GM12878 (cell line): Measurements from ENCODE around the gene NUFIP1. TPM values are rescaled to one million over a fixed set of nuclear protein-coding genes. Genes with fewer than 3 reads are reported as not detected.

Source experiments
- ATAC-seq: fragments of 200-7000 bp; cut with Tn5 transposase; 3 replicates; pipeline ENCODE4 v1.9.1; 2020; ENCODE audit warnings: mild to moderate bottlenecking, moderate library complexity
- BruUV-seq: library from RNA; stranded (reverse); fragments of 400-500 nt; replicated peaks from 2 replicates; lab custom pipeline; 2021; lab: Mats Ljungman, UMichigan
- CTCF ChIA-PET: fragments of 300-600 bp; sonication (Branson Sonifier 250); formaldehyde crosslinking; extraction: SDS; loops from one replicate; lab custom pipeline; 2021; ENCODE audit warnings: inconsistent platforms; lab: Yijun Ruan, JAX
- POLR2A ChIA-PET: fragments of 350-600 bp; formaldehyde crosslinking; extraction: SDS; loops from one replicate; lab custom pipeline; 2021; ENCODE audit warnings: inconsistent platforms; lab: Charles Lee
- RAD21 ChIA-PET: fragments of 300-600 bp; sonication (Branson Sonifier 250); formaldehyde crosslinking; loops from one replicate; lab custom pipeline; 2023; ENCODE audit warnings: antibody characterized with exemption; ENCODE audit not compliant: unreplicated experiment; lab: Charles Lee
- SMC1A ChIA-PET: fragments of 300-600 bp; sonication (Branson Sonifier 250); formaldehyde crosslinking; loops from one replicate; lab custom pipeline; 2023; ENCODE audit not compliant: unreplicated experiment, uncharacterized antibody; lab: Charles Lee
- DNase-seq: peaks from one replicate; pipeline ENCODE4 v3.0.0-alpha.2; 2011; ENCODE audit warnings: low read depth, low spot score
- FAIRE-seq: peaks from 3 replicates; lab custom pipeline; 2011; peaks lifted over from hg19 to GRCh38; lab: Jason Lieb, UNC
- H2AFZ ChIP-seq: 2 replicates; pipeline ENCODE4 v1.6.0; 2011; ENCODE audit warnings: low read depth, low read length, control low read depth; ENCODE audit not compliant: control insufficient read depth
- H3K27ac ChIP-seq: 2 replicates; pipeline ENCODE4 v1.5.1; 2011; ENCODE audit warnings: control low read depth; ENCODE audit not compliant: control insufficient read depth, insufficient read depth
- H3K27me3 ChIP-seq, 2 experiments: replicated peaks in 1 of 2; 2 replicates each; pipeline versions ENCODE4 v1.6.0 to v1.6.1; 2011; ENCODE audit warnings: low read length in 1 of 2; ENCODE audit not compliant: control insufficient read depth in 2 of 2, insufficient read depth in 2 of 2
- H3K36me3 ChIP-seq, 2 experiments: 2 replicates each; pipeline ENCODE4 v1.5.1; 2011; ENCODE audit warnings: low read length in 1 of 2; ENCODE audit not compliant: control insufficient read depth in 2 of 2, insufficient read depth in 2 of 2
- H3K4me1 ChIP-seq: 2 replicates; pipeline ENCODE4 v1.6.1; 2011; ENCODE audit warnings: mild to moderate bottlenecking, low read length, moderate library complexity, mixed read lengths; ENCODE audit not compliant: control insufficient read depth, insufficient read depth
- H3K4me2 ChIP-seq: 2 replicates; pipeline ENCODE4 v1.6.0; 2011; ENCODE audit warnings: control low read depth; ENCODE audit not compliant: control insufficient read depth, insufficient read depth
- H3K4me3 ChIP-seq: fragments of 200-600 bp; sonication (generic); 2 replicates; pipeline ENCODE4 v1.5.1; 2016
- H3K79me2 ChIP-seq: 2 replicates; pipeline ENCODE4 v1.6.0; 2011; ENCODE audit warnings: low read length; ENCODE audit not compliant: control insufficient read depth, insufficient read depth
- H3K9ac ChIP-seq: 2 replicates; pipeline ENCODE4 v1.8.0; 2011; ENCODE audit warnings: low read length, control low read depth, mixed read lengths; ENCODE audit not compliant: control insufficient read depth, insufficient read depth
- H3K9me3 ChIP-seq: replicated peaks from 3 replicates; pipeline ENCODE4 v1.5.1; 2011; ENCODE audit warnings: mild to moderate bottlenecking, low read length; ENCODE audit not compliant: control insufficient read depth, insufficient read depth
- H4K20me1 ChIP-seq: 2 replicates; pipeline ENCODE4 v1.6.0; 2011; ENCODE audit not compliant: control insufficient read depth, insufficient read depth
- EED ChIP-seq: sonication (generic); IDR thresholded peaks from 2 replicates; pipeline ENCODE4 v1.6.1; 2016; ENCODE audit warnings: antibody characterized with exemption, low read depth
- GABPA ChIP-seq: IDR thresholded peaks from 2 replicates; pipeline ENCODE4 v1.6.1; 2014; ENCODE audit warnings: antibody characterized with exemption, low read depth, mild to moderate bottlenecking, inconsistent platforms
- HCFC1 ChIP-seq: fragments of 150-350 bp; IDR thresholded peaks from 2 replicates; pipeline ENCODE4 v1.6.1; 2014; ENCODE audit warnings: low read length
- MYB ChIP-seq: fragments of 150-350 bp; IDR thresholded peaks from 2 replicates; pipeline ENCODE4 v1.6.1; 2014; ENCODE audit warnings: mild to moderate bottlenecking, low read depth, low read length, borderline replicate concordance
- WGBS: methylation state at CpG from one replicate; pipeline ENCODE4 v1.1.6; 2016; ENCODE audit warnings: low lambda C conversion rate; ENCODE audit not compliant: insufficient replicate concordance, insufficient coverage; ENCODE audit errors: missing lambda C conversion rate; 5-methylcytosine and 5-hydroxymethylcytosine counted together
- in situ Hi-C: fragments of 300-500 bp; cut with MboI; formaldehyde crosslinking; loops from 9 replicates; pipeline ENCODE4 v1.14.3; 2018; ENCODE audit warnings: mixed read lengths
- intact Hi-C: fragments of 100-400 bp; cut with micrococcal nuclease; formaldehyde crosslinking; loops from one replicate; pipeline ENCODE4 v1.14.2; 2022; ENCODE audit not compliant: unreplicated experiment
- polyA plus RNA-seq, 11 experiments: library from polyadenylated mRNA; depleted of rRNA in 4 of 11; unstranded in 6 of 11; stranded (reverse) in 5 of 11; fragments of >200 nt; fragmentation: Nextera tagmentation in 4 of 11; fragmentation: Illumina TruSeq in 1 of 11; extraction: Ambion mirVana in 4 of 11; extraction: Trizol in 1 of 11; gene quantifications; 1 replicate in 1 of 11; 2 replicates in 10 of 11; pipeline versions ENCODE4 v1.2.1 to v1.2.3, GENCODE V29; 2011 to 2016; ENCODE audit warnings: inconsistent platforms in 2 of 11, missing spikeins in 2 of 11, low read depth in 1 of 11
- total RNA-seq, 4 experiments: library from RNA; depleted of rRNA in 3 of 4; stranded (reverse); fragments of >200 nt in 3 of 4; fragmentation: Illumina TruSeq in 1 of 4; extraction: Trizol in 1 of 4; gene quantifications; 2 replicates each; pipeline versions ENCODE4 v1.2.1 to v1.2.3, GENCODE V29; 2013 to 2021
- TF ChIP-seq, protein P1 (sequence below): fragments of 450-650 bp; formaldehyde crosslinking; IDR thresholded peaks from 2 replicates; pipeline ENCODE4 v1.4.0; 2020; ENCODE audit warnings: mild to moderate bottlenecking, moderate library complexity
- TF ChIP-seq, protein P2 (sequence below): fragments of 450-650 bp; IDR thresholded peaks from 2 replicates; pipeline ENCODE4 v1.6.1; 2018; ENCODE audit warnings: borderline replicate concordance, mild to moderate bottlenecking; ENCODE audit not compliant: partially characterized antibody

NUFIP1 gene
- total and polyA plus RNA-seq, 10 of the 15 experiments (the other 5 are each of a cell fraction or from before 2014, with no cell fraction given): 2.5 to 11.2 (median 7.0) TPM

DNA sequence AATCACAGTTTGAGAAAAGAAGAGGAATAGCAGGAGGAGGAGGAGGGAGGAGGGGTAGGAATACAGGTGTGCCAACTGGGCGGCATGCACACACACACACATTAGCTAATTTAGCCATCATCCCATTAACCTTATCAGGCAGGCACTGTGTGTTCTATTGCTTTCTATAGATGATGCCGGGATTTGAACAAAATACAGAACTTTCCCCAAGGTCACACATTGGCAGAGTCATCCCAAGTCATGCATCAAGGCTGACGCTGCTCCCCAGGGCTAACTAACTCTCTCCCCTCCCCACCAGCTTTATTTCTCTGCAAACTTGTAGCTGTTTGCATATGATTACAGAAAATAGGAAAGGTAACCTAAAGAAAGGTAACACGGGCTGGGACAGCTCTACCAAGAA is 83.0 kb downstream of the NUFIP1 start:
- Histone ChIP-seq H3K4me2 (no peak overlapping the region), H3K4me3 (no peak overlapping the region), H4K20me1 (no peaks in the 10 kb centered on the region), H3K79me2 (no peaks in the 10 kb centered on the region), H3K4me1 (peaks cover 4% of the 10 kb centered on the region; the same call in 1 of the 2 replicates), H3K9ac (no peak overlapping the region), H2AFZ (no peak overlapping the region), H3K9me3 (no peaks in the 10 kb centered on the region; the same call in 2 of the 3 replicates), H3K36me3 (no peaks in the 10 kb centered on the region), H3K27me3 (peaks cover 0 to 3% of the 10 kb centered on the region in 2 experiments; a peak in 2 of 4 replicates), H3K27ac (no peak overlapping the region)
- in situ Hi-C loops: no loop called here
- ChIA-PET SMC1A (interaction anchor here (1.0 to 1.2 kb wide), 3 partner anchors 8 to 101 kb away, joined by 3 read pairs; no protein-coding TSS in a partner anchor), POLR2A (no interaction called here), RAD21 (no interaction called here), CTCF (no interaction called here)
- no peak for ATAC-seq
- no peak for DNase-seq
- 32% methylated on average over 4 of the region's 4 CpGs for WGBS
- TF ChIP-seq, protein P1, sequence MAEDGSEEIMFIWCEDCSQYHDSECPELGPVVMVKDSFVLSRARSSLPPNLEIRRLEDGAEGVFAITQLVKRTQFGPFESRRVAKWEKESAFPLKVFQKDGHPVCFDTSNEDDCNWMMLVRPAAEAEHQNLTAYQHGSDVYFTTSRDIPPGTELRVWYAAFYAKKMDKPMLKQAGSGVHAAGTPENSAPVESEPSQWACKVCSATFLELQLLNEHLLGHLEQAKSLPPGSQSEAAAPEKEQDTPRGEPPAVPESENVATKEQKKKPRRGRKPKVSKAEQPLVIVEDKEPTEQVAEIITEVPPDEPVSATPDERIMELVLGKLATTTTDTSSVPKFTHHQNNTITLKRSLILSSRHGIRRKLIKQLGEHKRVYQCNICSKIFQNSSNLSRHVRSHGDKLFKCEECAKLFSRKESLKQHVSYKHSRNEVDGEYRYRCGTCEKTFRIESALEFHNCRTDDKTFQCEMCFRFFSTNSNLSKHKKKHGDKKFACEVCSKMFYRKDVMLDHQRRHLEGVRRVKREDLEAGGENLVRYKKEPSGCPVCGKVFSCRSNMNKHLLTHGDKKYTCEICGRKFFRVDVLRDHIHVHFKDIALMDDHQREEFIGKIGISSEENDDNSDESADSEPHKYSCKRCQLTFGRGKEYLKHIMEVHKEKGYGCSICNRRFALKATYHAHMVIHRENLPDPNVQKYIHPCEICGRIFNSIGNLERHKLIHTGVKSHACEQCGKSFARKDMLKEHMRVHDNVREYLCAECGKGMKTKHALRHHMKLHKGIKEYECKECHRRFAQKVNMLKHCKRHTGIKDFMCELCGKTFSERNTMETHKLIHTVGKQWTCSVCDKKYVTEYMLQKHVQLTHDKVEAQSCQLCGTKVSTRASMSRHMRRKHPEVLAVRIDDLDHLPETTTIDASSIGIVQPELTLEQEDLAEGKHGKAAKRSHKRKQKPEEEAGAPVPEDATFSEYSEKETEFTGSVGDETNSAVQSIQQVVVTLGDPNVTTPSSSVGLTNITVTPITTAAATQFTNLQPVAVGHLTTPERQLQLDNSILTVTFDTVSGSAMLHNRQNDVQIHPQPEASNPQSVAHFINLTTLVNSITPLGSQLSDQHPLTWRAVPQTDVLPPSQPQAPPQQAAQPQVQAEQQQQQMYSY: no peak
- TF ChIP-seq GABPA (no peak), EED (no peak), HCFC1 (no peak), MYB (no peak)
- TF ChIP-seq, protein P2, sequence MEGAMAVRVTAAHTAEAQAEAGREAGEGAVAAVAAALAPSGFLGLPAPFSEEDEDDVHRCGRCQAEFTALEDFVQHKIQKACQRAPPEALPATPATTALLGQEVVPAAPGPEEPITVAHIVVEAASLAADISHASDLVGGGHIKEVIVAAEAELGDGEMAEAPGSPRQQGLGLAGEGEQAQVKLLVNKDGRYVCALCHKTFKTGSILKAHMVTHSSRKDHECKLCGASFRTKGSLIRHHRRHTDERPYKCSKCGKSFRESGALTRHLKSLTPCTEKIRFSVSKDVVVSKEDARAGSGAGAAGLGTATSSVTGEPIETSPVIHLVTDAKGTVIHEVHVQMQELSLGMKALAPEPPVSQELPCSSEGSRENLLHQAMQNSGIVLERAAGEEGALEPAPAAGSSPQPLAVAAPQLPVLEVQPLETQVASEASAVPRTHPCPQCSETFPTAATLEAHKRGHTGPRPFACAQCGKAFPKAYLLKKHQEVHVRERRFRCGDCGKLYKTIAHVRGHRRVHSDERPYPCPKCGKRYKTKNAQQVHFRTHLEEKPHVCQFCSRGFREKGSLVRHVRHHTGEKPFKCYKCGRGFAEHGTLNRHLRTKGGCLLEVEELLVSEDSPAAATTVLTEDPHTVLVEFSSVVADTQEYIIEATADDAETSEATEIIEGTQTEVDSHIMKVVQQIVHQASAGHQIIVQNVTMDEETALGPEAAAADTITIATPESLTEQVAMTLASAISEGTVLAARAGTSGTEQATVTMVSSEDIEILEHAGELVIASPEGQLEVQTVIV: no peak
- no peak for FAIRE-seq
- BruUV-seq: no TSS peak
- intact Hi-C loops: no loop called here
